Trophoblast cell (in vitro differentiated cells and primary cell): Measurements from ENCODE around the gene POLR1A.

Experiments
- DNase-seq, 2 donors: peaks; one replicate each; pipeline ENCODE4 v3.0.0-alpha.2; 2016
- H2AFZ ChIP-seq: 2 replicates; pipeline ENCODE4 v1.6.1; 2013; ENCODE audit warnings: low read length, moderate library complexity, mild to moderate bottlenecking; ENCODE audit not compliant: insufficient read depth, poor library complexity
- H2AK5ac ChIP-seq: 2 replicates; pipeline ENCODE4 v1.6.1; 2013; ENCODE audit warnings: mild to moderate bottlenecking, low read length
- H2BK120ac ChIP-seq: 2 replicates; pipeline ENCODE4 v1.6.1; 2013; ENCODE audit warnings: low read length, mild to moderate bottlenecking, moderate library complexity; ENCODE audit not compliant: insufficient read depth, poor library complexity
- H2BK12ac ChIP-seq: 2 replicates; pipeline ENCODE4 v1.6.1; 2013; ENCODE audit warnings: mild to moderate bottlenecking, low read length, moderate library complexity
- H2BK5ac ChIP-seq: 2 replicates; pipeline ENCODE4 v1.6.1; 2013; ENCODE audit warnings: low read length, low read depth, moderate library complexity, mild to moderate bottlenecking; ENCODE audit not compliant: poor library complexity
- H3K14ac ChIP-seq: 2 replicates; pipeline ENCODE4 v1.6.1; 2013; ENCODE audit warnings: mild to moderate bottlenecking, low read length
- H3K18ac ChIP-seq: 2 replicates; pipeline ENCODE4 v1.6.1; 2013; ENCODE audit warnings: mild to moderate bottlenecking, low read length
- H3K23ac ChIP-seq: 2 replicates; pipeline ENCODE4 v1.6.1; 2013; ENCODE audit warnings: low read length
- H3K27ac ChIP-seq: 2 replicates; pipeline ENCODE4 v1.5.1; 2013; ENCODE audit warnings: low read depth, mild to moderate bottlenecking, inconsistent platforms, low read length, moderate library complexity
- H3K27me3 ChIP-seq: 2 replicates; pipeline ENCODE4 v1.6.1; 2013; ENCODE audit warnings: inconsistent platforms, mild to moderate bottlenecking, low read length, moderate library complexity; ENCODE audit not compliant: insufficient read depth
- H3K36me3 ChIP-seq, 2 experiments: 1 replicate in 1 of 2; 2 replicates in 1 of 2; pipeline ENCODE4 v1.6.1; 2013; ENCODE audit warnings: low read length in 2 of 2, mild to moderate bottlenecking in 2 of 2, moderate library complexity in 1 of 2; ENCODE audit not compliant: insufficient read depth in 2 of 2, control insufficient read depth in 1 of 2
- H3K4ac ChIP-seq: 2 replicates; pipeline ENCODE4 v1.6.1; 2013; ENCODE audit warnings: low read depth, mild to moderate bottlenecking, low read length, moderate library complexity
- H3K4me1 ChIP-seq, 2 experiments: 1 replicate in 1 of 2; 2 replicates in 1 of 2; pipeline ENCODE4 v1.6.1; 2013; ENCODE audit warnings: low read length in 2 of 2, mild to moderate bottlenecking in 2 of 2, moderate library complexity in 1 of 2; ENCODE audit not compliant: insufficient read depth in 2 of 2, control insufficient read depth in 1 of 2
- H3K4me2 ChIP-seq: 2 replicates; pipeline ENCODE4 v1.6.1; 2013; ENCODE audit warnings: inconsistent platforms, mild to moderate bottlenecking, low read length, moderate library complexity
- H3K4me3 ChIP-seq: 2 replicates; pipeline ENCODE4 v1.5.1; 2013; ENCODE audit warnings: mild to moderate bottlenecking, low read depth, low read length, inconsistent platforms
- H3K79me1 ChIP-seq: one replicate; pipeline ENCODE4 v1.6.1; 2013; ENCODE audit warnings: low read length
- H3K79me2 ChIP-seq: 2 replicates; pipeline ENCODE4 v1.6.1; 2013; ENCODE audit warnings: low read length, mild to moderate bottlenecking; ENCODE audit not compliant: control insufficient read depth, insufficient read depth, poor library complexity
- H3K9ac ChIP-seq: 2 replicates; pipeline ENCODE4 v1.6.1; 2013; ENCODE audit warnings: mild to moderate bottlenecking, low read length
- H3K9me3 ChIP-seq: 2 replicates; pipeline ENCODE4 v1.6.1; 2013; ENCODE audit warnings: low read depth, mild to moderate bottlenecking, control low read depth, inconsistent platforms, low read length; ENCODE audit not compliant: insufficient read depth
- H4K12ac ChIP-seq: 2 replicates; pipeline ENCODE4 v1.6.1; 2013; ENCODE audit warnings: low read depth, mild to moderate bottlenecking, low read length, moderate library complexity
- H4K8ac ChIP-seq: 2 replicates; pipeline ENCODE4 v1.6.1; 2013; ENCODE audit warnings: low read depth, mild to moderate bottlenecking, low read length, moderate library complexity
- H4K91ac ChIP-seq: one replicate; pipeline ENCODE4 v1.6.1; 2013; ENCODE audit warnings: low read depth, mild to moderate bottlenecking, low read length, moderate library complexity
- WGBS: extraction: QIAGEN DNeasy Blood & Tissue Kit; methylation state at CpG from one replicate; pipeline ENCODE4 v1.1.7; 2013; ENCODE audit warnings: missing lambda C conversion rate; ENCODE audit not compliant: insufficient read length, insufficient coverage; ENCODE audit errors: extremely low coverage; 5-methylcytosine and 5-hydroxymethylcytosine counted together

Gene POLR1A

DNA sequence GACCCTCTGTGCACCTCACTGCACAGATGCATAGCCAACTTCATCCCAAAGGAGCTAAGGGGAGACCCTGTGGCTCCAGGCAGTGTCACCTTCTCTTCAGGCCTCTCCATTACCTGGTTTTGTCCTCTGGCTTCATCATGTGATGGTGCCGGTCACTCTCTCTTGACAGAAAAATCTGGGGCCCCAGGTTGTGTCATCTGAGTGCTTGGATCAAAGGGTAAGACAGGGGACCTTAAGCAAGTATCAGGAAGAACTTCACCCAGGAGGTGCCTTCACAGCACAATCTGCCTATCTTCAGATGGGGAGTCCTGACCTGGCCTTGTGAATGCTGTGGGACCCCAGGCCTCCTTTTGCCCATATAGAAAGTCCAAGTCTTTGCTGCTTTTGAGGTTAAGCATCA lies 104.4 kb downstream of the POLR1A start:
- Histone ChIP-seq H3K4me2 (no peak overlapping the region), H2AK5ac (peak overlapping the region; percentile 32), H3K14ac (peak overlapping the region; percentile 48), H3K27me3 (no peaks in the 10 kb centered on the region), H4K12ac (no peak overlapping the region), H3K36me3 (no peaks in the 10 kb centered on the region), H3K9me3 (peaks cover 4% of the 10 kb centered on the region), H2BK12ac (peak overlapping the region; percentile 87), H4K91ac (peak overlapping the region; percentile 55), H2BK5ac (peak overlapping the region; percentile 47), H3K79me1 (peaks cover 27% of the 10 kb centered on the region), H3K4ac (no peak overlapping the region), H3K4me1 (peaks cover 31 to 37% of the 10 kb centered on the region in 2 experiments), H3K23ac (no peak overlapping the region), H3K79me2 (peaks cover 8% of the 10 kb centered on the region), H2BK120ac (peak overlapping the region; percentile 17), H2AFZ (no peak overlapping the region), H3K18ac (peak overlapping the region; percentile 62), H3K9ac (no peak overlapping the region), H3K4me3 (no peak overlapping the region), H3K27ac (no peak overlapping the region), H4K8ac (no peak overlapping the region)
- DNase-seq: no peak
- WGBS: no CpG with 5 or more reads among the region's 1 CpG

- no peak overlapping the region for H3K23ac ChIP-seq
- H2AK5ac ChIP-seq: peak overlapping the region; percentile 52
- peak overlapping the region; percentile 17 for H2BK120ac ChIP-seq
- no peak overlapping the region for H4K12ac ChIP-seq
- H2BK12ac ChIP-seq: peak overlapping the region; percentile 87
- no peak overlapping the region for H3K27ac ChIP-seq
- H3K4me2 ChIP-seq: no peak overlapping the region
- H3K14ac ChIP-seq: peak overlapping the region; percentile 48
- H3K27me3 ChIP-seq: no peaks in the 10 kb centered on the region
- no peak overlapping the region for H2AFZ ChIP-seq
- peak overlapping the region; percentile 55 for H4K91ac ChIP-seq
- no CpG with 5 or more reads among the region's 2 CpGs for WGBS
- peak overlapping the region; percentile 47 for H2BK5ac ChIP-seq
- H3K18ac ChIP-seq: peak overlapping the region; percentile 62
- H3K9ac ChIP-seq: no peak overlapping the region
- H3K4me3 ChIP-seq: no peak overlapping the region
- no peak overlapping the region for H3K4ac ChIP-seq
- DNase-seq: no peak
- peaks cover 33 to 40% of the 10 kb centered on the region in 2 experiments for H3K4me1 ChIP-seq
- H3K9me3 ChIP-seq: peaks cover 3% of the 10 kb centered on the region
- H3K79me2 ChIP-seq: peaks cover 8% of the 10 kb centered on the region
- H4K8ac ChIP-seq: no peak overlapping the region
- H3K36me3 ChIP-seq: no peaks in the 10 kb centered on the region
- H3K79me1 ChIP-seq: peaks cover 28% of the 10 kb centered on the region
Observed at GRCh38 chr2:86000938-86001312, 104.8 kb downstream of the POLR1A start.

GRCh38 chr2:86000131-86000937 lies 105.4 kb downstream of the POLR1A start:
- Histone ChIP-seq H3K4me2 (no peak overlapping the region), H3K79me2 (peaks cover 8% of the 10 kb centered on the region), H3K27ac (no peak overlapping the region), H3K4ac (no peak overlapping the region), H2BK120ac (peak overlapping the region; percentile 6), H2AFZ (no peak overlapping the region), H2BK12ac (peak overlapping the region; percentile 82), H3K27me3 (no peaks in the 10 kb centered on the region), H3K4me3 (no peak overlapping the region), H4K91ac (peak overlapping the region; percentile 20), H3K79me1 (peaks cover 28% of the 10 kb centered on the region), H3K14ac (no peak overlapping the region), H2AK5ac (no peak overlapping the region), H4K12ac (no peak overlapping the region), H3K23ac (no peak overlapping the region), H2BK5ac (no peak overlapping the region), H3K36me3 (no peaks in the 10 kb centered on the region), H3K9ac (no peak overlapping the region), H3K4me1 (peaks cover 33 to 46% of the 10 kb centered on the region in 2 experiments), H3K18ac (peak overlapping the region; percentile 22), H3K9me3 (peaks cover 2% of the 10 kb centered on the region), H4K8ac (no peak overlapping the region)
- WGBS: no CpG with 5 or more reads among the region's 10 CpGs
- peak in 1 of 2 donors; percentile 52 for DNase-seq

GRCh38 chr2:85999061-85999831 lies 106.4 kb downstream of the POLR1A start:
- peaks cover 33 to 46% of the 10 kb centered on the region in 2 experiments for H3K4me1 ChIP-seq
- H2BK5ac ChIP-seq: peak overlapping the region; percentile 89
- peak overlapping the region; percentile 60 for H4K12ac ChIP-seq
- no peaks in the 10 kb centered on the region for H3K27me3 ChIP-seq
- no peaks in the 10 kb centered on the region for H3K36me3 ChIP-seq
- no peak overlapping the region for H3K9ac ChIP-seq
- H3K79me1 ChIP-seq: peaks cover 30% of the 10 kb centered on the region
- no peak overlapping the region for H3K4me3 ChIP-seq
- H3K4ac ChIP-seq: peak overlapping the region; percentile 63
- H3K4me2 ChIP-seq: no peak overlapping the region
- H2AFZ ChIP-seq: peak overlapping the region; percentile 74
- peaks cover 8% of the 10 kb centered on the region for H3K79me2 ChIP-seq
- peak overlapping the region; percentile 95 for H2AK5ac ChIP-seq
- no peak for DNase-seq
- H3K27ac ChIP-seq: peak overlapping the region; percentile 93
- H2BK12ac ChIP-seq: peak overlapping the region; percentile 98
- H3K23ac ChIP-seq: no peak overlapping the region
- H4K8ac ChIP-seq: peak overlapping the region; percentile 78
- H3K14ac ChIP-seq: peak overlapping the region; percentile 94
- no peaks in the 10 kb centered on the region for H3K9me3 ChIP-seq
- peak overlapping the region; percentile 92 for H2BK120ac ChIP-seq
- H4K91ac ChIP-seq: peak overlapping the region; percentile 97
- H3K18ac ChIP-seq: peak overlapping the region; percentile 94
- no CpG with 5 or more reads among the region's 8 CpGs for WGBS
